HepG2 (cell line): ENCODE results near the gene ZC3H4. TPM values are rescaled to one million over a fixed set of nuclear protein-coding genes. Genes with fewer than 3 reads are reported as not detected.
A peak's percentile ranks its signal among the peaks of the same experiment; 100 is the strongest.

Experiments used
- ARHGAP35 ChIP-seq: sonication (generic); formaldehyde crosslinking; IDR thresholded peaks from 2 replicates; pipeline ENCODE4 v1.9.0; 2022; ENCODE audit warnings: mild to moderate bottlenecking, inconsistent platforms, moderate library complexity, missing genetic modification reagents, borderline replicate concordance
- CCAR2 ChIP-seq: fragments of 200-400 bp; formaldehyde crosslinking; optimal IDR thresholded peaks from 2 replicates; pipeline ENCODE3; 2018; ENCODE audit warnings: low read depth, mild to moderate bottlenecking, low read length, moderate library complexity
- CHD4 ChIP-seq: fragments of 200-600 bp; sonication (generic); IDR thresholded peaks from 2 replicates; pipeline ENCODE4 v1.7.0; 2017; ENCODE audit warnings: mild to moderate bottlenecking, low read length, borderline replicate concordance
- HDAC6 ChIP-seq: fragments of 200-600 bp; sonication (generic); IDR thresholded peaks from 2 replicates; pipeline ENCODE4 v1.7.0; 2017; ENCODE audit warnings: mild to moderate bottlenecking, antibody characterized with exemption, low read length, low read depth
- HOXD1 ChIP-seq: sonication (generic); formaldehyde crosslinking; IDR thresholded peaks from 2 replicates; pipeline ENCODE4 v1.5.0; 2020; ENCODE audit warnings: missing genetic modification reagents
- MBNL3 ChIP-seq: fragments of 250-450 bp; sonication (Bioruptor Pico); conservative IDR thresholded peaks from 2 replicates; pipeline ENCODE4 v1.8.0; 2022; ENCODE audit warnings: mild to moderate bottlenecking, inconsistent platforms
- NCOA1 ChIP-seq: sonication (generic); formaldehyde crosslinking; IDR thresholded peaks from 2 replicates; pipeline ENCODE4 v1.9.0; 2021; ENCODE audit warnings: missing genetic modification reagents
- NCOA5 ChIP-seq: sonication (generic); formaldehyde crosslinking; IDR thresholded peaks from 2 replicates; pipeline ENCODE4 v1.4.0; 2020; ENCODE audit warnings: missing genetic modification reagents
- NFE2L1 ChIP-seq: sonication (generic); formaldehyde crosslinking; IDR thresholded peaks from 2 replicates; pipeline ENCODE4 v1.4.0; 2020; ENCODE audit warnings: missing genetic modification reagents, mild to moderate bottlenecking, borderline replicate concordance
- NFKB2 ChIP-seq: sonication (generic); formaldehyde crosslinking; IDR thresholded peaks from 2 replicates; pipeline ENCODE4 v1.4.0; 2020; ENCODE audit warnings: missing genetic modification reagents, borderline replicate concordance
- RNF2 ChIP-seq: fragments of 450-650 bp; conservative IDR thresholded peaks from 2 replicates; pipeline ENCODE4 v1.6.1; 2016; ENCODE audit warnings: low read depth
- RXRA ChIP-seq: sonication (generic); formaldehyde crosslinking; IDR thresholded peaks from 2 replicates; pipeline ENCODE4 v1.5.1; 2020; ENCODE audit warnings: missing genetic modification reagents
- SMARCE1 ChIP-seq: fragments of 450-650 bp; IDR thresholded peaks from 2 replicates; pipeline ENCODE4 v1.6.1; 2017; ENCODE audit warnings: borderline replicate concordance
- STAT5B ChIP-seq: sonication (generic); formaldehyde crosslinking; IDR thresholded peaks from 2 replicates; pipeline ENCODE4 v1.4.0; 2020; ENCODE audit warnings: missing genetic modification reagents
- TEAD2 ChIP-seq: sonication (generic); formaldehyde crosslinking; IDR thresholded peaks from 2 replicates; pipeline ENCODE4 v1.9.0; 2021; ENCODE audit warnings: missing genetic modification reagents
- ZEB1 ChIP-seq: IDR thresholded peaks from 2 replicates; pipeline ENCODE4 v1.6.1; 2012; ENCODE audit warnings: mild to moderate bottlenecking, low read depth, inconsistent platforms; ENCODE audit not compliant: insufficient replicate concordance
- ZFX ChIP-seq: sonication (generic); formaldehyde crosslinking; IDR thresholded peaks from 2 replicates; pipeline ENCODE4 v1.4.0; 2020; ENCODE audit warnings: mild to moderate bottlenecking, low read depth, missing genetic modification reagents, moderate library complexity
- ZNF337 ChIP-seq: sonication (generic); formaldehyde crosslinking; IDR thresholded peaks from 2 replicates; pipeline ENCODE4 v1.5.1; 2020; ENCODE audit warnings: missing genetic modification reagents, low read depth, mild to moderate bottlenecking, borderline replicate concordance
- ZNF441 ChIP-seq: sonication (generic); formaldehyde crosslinking; IDR thresholded peaks from 2 replicates; pipeline ENCODE4 v1.7.0; 2021; ENCODE audit warnings: missing genetic modification reagents, borderline replicate concordance
- ZNF572 ChIP-seq: sonication (generic); formaldehyde crosslinking; IDR thresholded peaks from 2 replicates; pipeline ENCODE4 v1.5.1; 2020; ENCODE audit warnings: mild to moderate bottlenecking, missing genetic modification reagents
- ZNF607 ChIP-seq: sonication (generic); formaldehyde crosslinking; IDR thresholded peaks from 2 replicates; pipeline ENCODE4 v1.5.1; 2020; ENCODE audit warnings: missing genetic modification reagents, mild to moderate bottlenecking, borderline replicate concordance
- ZNF678 ChIP-seq: sonication (generic); formaldehyde crosslinking; IDR thresholded peaks from 2 replicates; pipeline ENCODE4 v1.4.0; 2020; ENCODE audit warnings: mild to moderate bottlenecking, missing genetic modification reagents
- ZNF703 ChIP-seq: sonication (generic); formaldehyde crosslinking; IDR thresholded peaks from 2 replicates; pipeline ENCODE4 v1.5.1; 2020; ENCODE audit warnings: missing genetic modification reagents, mild to moderate bottlenecking, moderate library complexity, borderline replicate concordance
- polyA plus RNA-seq, 8 experiments: library from polyadenylated mRNA; depleted of rRNA in 3 of 8; stranded (reverse) in 7 of 8; unstranded in 1 of 8; fragments of >200 nt; fragmentation: Illumina TruSeq in 4 of 8; extraction: Trizol in 4 of 8; gene quantifications; 2 replicates each; pipeline versions ENCODE4 v1.2.1 to v1.2.3, GENCODE V29; 2011 to 2016; ENCODE audit warnings: low read depth in 4 of 8, missing spikeins in 1 of 8, mixed read lengths in 1 of 8; ENCODE audit not compliant: insufficient read depth in 1 of 8
- total RNA-seq, 5 experiments: library from RNA; depleted of rRNA; stranded (reverse); fragments of >200 nt; fragmentation: Illumina TruSeq; extraction: Trizol; gene quantifications; 2 replicates each; pipeline ENCODE4 v1.2.3, GENCODE V29; 2016; ENCODE audit warnings: low read depth in 1 of 5
- TF ChIP-seq, protein P1 (sequence below): sonication (generic); formaldehyde crosslinking; IDR thresholded peaks from 2 replicates; pipeline ENCODE4 v1.4.0; 2020; ENCODE audit warnings: missing genetic modification reagents, borderline replicate concordance
- TF ChIP-seq, protein P2 (sequence below): sonication (generic); formaldehyde crosslinking; IDR thresholded peaks from 2 replicates; pipeline ENCODE4 v1.4.0; 2020; ENCODE audit warnings: missing genetic modification reagents

ZC3H4 gene
- total and polyA plus RNA-seq, 2 of the 13 experiments (the other 11 are each of a cell fraction or from before 2014, with no cell fraction given): 1.8 to 10.7 TPM

DNA sequence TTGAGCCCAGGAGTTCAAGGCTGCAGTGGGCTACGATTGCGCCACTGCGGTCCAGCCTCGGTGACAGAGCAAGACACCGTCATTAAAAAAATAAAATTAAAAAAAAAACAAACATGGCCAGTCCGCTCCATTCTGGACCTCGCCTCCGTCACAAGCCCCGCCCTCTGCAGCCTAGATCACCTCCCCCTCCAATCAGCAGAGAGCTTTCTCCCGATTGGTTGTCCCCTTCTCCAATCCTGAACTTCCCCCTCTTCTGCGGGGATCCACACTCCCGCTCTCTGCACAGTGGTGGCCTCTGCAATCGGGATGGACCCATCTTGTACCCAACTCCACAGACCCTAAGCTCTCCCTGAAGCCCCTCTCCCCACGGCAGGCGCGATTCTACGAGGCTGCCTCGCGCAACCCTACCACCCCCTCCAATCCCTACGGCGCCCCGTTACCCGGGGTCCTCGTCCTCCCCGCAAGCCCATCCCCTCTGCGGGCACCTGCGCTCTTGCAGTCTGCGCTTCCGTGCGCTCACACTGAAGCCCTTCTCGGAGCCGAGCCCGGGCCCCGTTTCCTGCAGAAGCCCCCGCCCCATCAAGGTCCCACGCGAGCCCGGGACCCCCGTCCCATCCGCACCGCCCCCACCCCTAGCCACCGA is 65.7 kb downstream of the ZC3H4 start (continued):
- TF ChIP-seq CHD4 (no peak), ZNF703 (CRISPR knock-in tag) (no peak), NCOA5 (CRISPR knock-in tag) (no peak), RXRA (no peak; the same call in 1 of the 2 replicates), HOXD1 (CRISPR knock-in tag) (no peak), NCOA1 (CRISPR knock-in tag) (no peak), ZNF607 (CRISPR knock-in tag) (peak; percentile 83; the same call in 1 of the 2 replicates), CCAR2 (no peak), ZEB1 (no peak), SMARCE1 (no peak), TEAD2 (no peak), STAT5B (CRISPR knock-in tag) (no peak), ZNF337 (CRISPR knock-in tag) (no peak), MBNL3 (CRISPR knock-in tag) (no peak), ZNF441 (peak; percentile 20; the same call in 1 of the 2 replicates), RNF2 (no peak), ZFX (no peak), HDAC6 (no peak), ARHGAP35 (CRISPR knock-in tag) (no peak), ZNF678 (no peak), NFE2L1 (no peak), ZNF572 (CRISPR knock-in tag) (no peak), NFKB2 (0 out of 2 replicates have a peak, but pooled peaks have one; percentile 28)
- TF ChIP-seq, protein P1, sequence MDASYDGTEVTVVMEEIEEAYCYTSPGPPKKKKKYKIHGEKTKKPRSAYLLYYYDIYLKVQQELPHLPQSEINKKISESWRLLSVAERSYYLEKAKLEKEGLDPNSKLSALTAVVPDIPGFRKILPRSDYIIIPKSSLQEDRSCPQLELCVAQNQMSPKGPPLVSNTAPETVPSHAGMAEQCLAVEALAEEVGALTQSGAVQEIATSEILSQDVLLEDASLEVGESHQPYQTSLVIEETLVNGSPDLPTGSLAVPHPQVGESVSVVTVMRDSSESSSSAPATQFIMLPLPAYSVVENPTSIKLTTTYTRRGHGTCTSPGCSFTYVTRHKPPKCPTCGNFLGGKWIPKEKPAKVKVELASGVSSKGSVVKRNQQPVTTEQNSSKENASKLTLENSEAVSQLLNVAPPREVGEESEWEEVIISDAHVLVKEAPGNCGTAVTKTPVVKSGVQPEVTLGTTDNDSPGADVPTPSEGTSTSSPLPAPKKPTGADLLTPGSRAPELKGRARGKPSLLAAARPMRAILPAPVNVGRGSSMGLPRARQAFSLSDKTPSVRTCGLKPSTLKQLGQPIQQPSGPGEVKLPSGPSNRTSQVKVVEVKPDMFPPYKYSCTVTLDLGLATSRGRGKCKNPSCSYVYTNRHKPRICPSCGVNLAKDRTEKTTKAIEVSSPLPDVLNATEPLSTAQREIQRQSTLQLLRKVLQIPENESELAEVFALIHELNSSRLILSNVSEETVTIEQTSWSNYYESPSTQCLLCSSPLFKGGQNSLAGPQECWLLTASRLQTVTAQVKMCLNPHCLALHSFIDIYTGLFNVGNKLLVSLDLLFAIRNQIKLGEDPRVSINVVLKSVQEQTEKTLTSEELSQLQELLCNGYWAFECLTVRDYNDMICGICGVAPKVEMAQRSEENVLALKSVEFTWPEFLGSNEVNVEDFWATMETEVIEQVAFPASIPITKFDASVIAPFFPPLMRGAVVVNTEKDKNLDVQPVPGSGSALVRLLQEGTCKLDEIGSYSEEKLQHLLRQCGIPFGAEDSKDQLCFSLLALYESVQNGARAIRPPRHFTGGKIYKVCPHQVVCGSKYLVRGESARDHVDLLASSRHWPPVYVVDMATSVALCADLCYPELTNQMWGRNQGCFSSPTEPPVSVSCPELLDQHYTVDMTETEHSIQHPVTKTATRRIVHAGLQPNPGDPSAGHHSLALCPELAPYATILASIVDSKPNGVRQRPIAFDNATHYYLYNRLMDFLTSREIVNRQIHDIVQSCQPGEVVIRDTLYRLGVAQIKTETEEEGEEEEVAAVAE (CRISPR knock-in tag): 0 out of 2 replicates have a peak, but pooled peaks have one; percentile 37
- TF ChIP-seq, protein P2, sequence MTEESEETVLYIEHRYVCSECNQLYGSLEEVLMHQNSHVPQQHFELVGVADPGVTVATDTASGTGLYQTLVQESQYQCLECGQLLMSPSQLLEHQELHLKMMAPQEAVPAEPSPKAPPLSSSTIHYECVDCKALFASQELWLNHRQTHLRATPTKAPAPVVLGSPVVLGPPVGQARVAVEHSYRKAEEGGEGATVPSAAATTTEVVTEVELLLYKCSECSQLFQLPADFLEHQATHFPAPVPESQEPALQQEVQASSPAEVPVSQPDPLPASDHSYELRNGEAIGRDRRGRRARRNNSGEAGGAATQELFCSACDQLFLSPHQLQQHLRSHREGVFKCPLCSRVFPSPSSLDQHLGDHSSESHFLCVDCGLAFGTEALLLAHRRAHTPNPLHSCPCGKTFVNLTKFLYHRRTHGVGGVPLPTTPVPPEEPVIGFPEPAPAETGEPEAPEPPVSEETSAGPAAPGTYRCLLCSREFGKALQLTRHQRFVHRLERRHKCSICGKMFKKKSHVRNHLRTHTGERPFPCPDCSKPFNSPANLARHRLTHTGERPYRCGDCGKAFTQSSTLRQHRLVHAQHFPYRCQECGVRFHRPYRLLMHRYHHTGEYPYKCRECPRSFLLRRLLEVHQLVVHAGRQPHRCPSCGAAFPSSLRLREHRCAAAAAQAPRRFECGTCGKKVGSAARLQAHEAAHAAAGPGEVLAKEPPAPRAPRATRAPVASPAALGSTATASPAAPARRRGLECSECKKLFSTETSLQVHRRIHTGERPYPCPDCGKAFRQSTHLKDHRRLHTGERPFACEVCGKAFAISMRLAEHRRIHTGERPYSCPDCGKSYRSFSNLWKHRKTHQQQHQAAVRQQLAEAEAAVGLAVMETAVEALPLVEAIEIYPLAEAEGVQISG: no peak
